Skeletal muscle cell (primary cell): ENCODE data around the gene PPP2R1A.

Experiments
- DNase-seq: peaks from one replicate; pipeline ENCODE4 v3.0.0-alpha.2; 2010; ENCODE audit warnings: low read depth
- H3K4me3 ChIP-seq: 2 replicates; pipeline ENCODE4 v1.5.1; 2011; ENCODE audit warnings: low read depth, mild to moderate bottlenecking, control low read depth, low read length, moderate library complexity

PPP2R1A gene

DNA sequence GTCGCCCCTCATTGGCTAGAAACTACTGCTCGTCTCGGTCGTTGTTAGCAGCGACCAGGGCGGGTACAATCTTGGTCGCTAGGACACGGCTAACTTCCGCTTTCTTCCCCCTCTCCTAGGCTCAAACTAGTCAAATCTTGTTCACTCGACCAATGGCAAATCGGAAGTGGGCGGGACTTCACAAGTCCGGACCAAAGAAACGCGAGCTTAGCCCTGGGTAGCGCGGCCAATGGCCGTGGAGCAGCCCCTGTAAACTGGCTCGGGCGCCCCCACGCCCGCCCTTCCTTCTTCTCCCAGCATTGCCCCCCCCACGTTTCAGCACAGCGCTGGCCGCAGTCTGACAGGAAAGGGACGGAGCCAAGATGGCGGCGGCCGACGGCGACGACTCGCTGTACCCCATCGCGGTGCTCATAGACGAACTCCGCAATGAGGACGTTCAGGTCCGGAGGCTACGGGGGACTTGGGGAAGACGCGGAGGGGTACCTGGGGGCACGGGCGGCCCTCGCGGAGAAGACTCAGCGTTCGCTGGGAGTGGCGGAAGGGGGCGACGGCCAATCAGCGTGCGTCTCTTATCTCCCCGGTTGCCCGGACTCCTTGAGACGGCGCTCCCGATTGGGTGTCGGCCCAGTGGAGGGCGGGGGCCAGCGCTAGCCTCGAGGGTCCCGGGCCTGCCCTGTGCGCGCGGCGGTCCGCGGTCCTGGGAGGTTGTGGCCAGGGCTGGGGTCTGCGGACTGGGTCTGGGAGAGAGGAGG lies at the start of gene PPP2R1A:
TSS of gene PPP2R1A (plus strand) at position 318 of the 752 bp plus-strand sequence. CDS start at position 363, 45 bp downstream.
- DNase-seq, result peak; percentile 100
- H3K4me3 ChIP-seq, result peak within 1 kb of the TSS; percentile 76

DNA sequence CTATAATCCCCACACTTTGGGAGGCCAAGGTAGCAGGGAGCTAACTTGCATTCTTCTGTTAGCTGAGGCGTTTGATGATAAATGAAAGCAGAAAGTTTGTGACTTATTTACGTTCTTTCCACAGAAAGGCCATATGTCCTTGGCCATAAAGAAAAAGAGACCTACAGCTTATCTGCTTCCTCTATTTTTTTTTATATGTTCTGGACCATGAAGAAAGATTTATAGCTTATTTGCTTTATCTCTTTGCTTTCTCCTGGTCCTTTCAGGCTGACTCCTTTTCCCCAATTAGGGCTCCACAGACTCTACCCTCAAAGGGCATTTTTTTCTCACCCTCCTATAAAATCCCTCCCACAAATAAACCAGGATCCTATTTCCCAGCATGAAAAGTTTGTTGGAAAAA lies 48.6 kb upstream of the PPP2R1A start:
- DNase-seq, result no peak
- no peak overlapping the region for H3K4me3 ChIP-seq

DNA sequence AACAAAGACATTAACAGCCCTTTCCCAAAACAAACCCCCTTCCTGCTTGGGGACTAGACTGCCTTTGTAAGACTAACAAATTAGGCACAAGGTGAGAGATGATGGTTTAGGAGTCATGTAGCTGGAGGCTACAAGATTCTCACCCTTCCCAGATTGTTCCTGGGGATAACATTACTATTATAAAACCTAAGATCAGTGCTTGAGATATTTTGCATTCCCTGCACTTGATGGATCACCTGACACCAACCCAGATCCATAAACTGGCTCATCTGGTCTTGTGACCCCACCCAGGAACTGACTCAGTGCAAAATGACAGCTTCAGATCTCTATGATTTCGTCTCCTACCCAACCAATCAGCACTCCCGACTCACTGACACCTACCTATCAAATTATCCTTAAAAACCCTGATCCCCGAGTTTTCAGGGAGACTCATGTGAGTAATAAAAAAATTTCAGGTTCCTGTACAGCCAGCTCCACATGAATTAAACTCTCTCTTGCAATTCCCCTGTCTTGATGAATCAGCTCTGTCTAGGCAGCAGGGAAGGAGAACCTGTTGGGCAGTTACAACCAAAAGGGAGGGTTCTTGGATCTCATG lies 47.8 kb upstream of the PPP2R1A start:
- DNase-seq, result no peak
- no peak overlapping the region for H3K4me3 ChIP-seq

DNA sequence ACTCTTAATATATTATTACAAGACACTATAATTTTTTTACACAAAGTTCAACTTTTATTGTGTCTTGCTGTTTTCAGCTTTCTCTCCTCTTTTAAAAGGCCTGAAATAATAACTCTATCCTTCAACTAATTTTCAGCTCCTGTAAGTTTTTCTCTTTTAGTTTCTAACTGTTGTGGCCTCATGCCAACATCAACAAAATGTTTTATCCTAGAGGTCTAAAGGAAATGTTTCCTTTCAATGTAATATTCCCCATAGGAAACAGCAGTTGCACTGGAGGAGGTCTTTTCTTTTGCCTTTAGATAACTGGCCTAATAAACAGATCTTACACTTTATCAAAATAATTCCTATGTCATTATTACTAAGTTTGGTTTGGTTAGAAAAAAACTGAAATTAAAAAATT lies 41.6 kb upstream of the PPP2R1A start:
- H3K4me3 ChIP-seq, result no peak overlapping the region
- DNase-seq, result no peak

DNA sequence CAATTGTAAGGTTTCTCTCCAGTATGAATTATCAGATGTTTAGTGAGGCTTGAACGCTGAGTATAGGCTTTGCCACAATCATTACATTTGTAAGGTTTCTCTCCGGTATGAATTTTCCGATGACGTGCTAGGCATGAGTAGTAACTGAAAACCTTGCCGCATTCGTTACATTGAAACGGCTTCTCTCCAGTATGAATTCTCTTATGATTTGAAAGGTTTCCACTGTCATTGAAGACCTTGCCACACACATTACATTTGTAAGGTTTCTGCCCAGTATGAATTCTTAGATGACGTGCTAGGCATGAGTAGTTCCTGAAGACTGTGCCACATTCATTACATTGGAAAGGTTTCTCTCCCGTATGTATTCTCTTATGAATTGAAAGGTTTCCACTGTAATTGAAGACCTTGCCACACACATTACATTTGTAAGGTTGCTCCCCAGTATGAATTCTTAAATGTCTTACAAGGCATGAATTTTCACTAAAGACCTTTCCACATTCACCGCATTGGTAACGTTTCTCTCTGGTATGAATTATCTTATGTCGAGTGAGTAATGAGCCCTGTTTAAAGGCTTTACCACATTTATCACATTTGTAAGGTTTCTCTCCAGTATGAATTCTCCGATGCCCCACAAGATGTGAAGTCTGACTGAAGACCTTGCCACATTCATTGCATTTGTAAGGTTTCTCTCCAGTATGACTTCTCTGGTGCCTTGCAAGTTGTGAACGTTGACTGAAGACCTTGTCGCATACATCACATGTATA lies 34.1 kb upstream of the PPP2R1A start:
- DNase-seq, result no peak
- no peak overlapping the region for H3K4me3 ChIP-seq

DNA sequence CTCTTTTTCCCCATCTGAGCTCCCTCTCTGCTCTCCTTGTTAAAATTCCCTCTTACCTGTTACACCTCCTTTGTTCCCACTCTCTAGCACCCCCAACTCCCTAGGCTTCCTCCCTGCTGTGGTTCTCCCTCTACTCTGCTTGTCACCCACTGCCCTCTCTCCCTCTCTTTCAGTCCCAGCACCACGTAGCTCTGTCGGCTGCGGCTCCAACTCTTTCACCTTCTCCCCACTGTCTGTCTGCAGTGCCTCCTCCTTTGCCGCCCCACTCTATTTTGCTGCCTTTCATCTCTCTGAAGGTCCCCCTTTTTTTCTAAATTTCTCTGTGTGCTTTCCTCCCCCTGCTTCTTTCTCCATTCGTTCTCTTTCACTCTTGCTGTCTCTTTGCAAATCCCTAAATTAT lies 19.5 kb upstream of the PPP2R1A start:
- no peak for DNase-seq
- peak overlapping the region; percentile 71 for H3K4me3 ChIP-seq

DNA sequence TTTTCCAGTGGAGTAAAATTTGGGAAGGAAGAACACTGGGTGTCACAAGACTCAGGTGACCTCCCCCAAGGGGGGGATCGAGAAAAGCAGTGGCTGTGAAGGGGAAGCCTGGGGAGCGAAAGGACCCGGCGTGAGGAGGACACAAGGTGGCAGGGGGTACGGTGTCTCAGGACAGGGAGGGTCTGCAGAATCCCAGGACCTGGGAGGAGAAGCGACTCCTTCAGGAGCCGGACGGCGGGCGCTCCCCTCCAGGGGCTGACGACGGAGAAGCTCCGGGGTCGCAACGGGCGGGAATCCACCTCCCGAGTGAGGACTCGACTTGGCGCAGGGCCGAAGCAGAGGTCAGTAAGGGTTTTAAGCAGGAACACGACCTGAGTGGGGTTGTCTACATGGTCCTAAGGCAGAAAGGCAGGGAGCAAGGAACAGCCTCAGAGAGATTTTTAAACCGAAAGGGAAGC lies 19.0 kb upstream of the PPP2R1A start:
- DNase-seq, result no peak
- peak overlapping the region; percentile 71 for H3K4me3 ChIP-seq

DNA sequence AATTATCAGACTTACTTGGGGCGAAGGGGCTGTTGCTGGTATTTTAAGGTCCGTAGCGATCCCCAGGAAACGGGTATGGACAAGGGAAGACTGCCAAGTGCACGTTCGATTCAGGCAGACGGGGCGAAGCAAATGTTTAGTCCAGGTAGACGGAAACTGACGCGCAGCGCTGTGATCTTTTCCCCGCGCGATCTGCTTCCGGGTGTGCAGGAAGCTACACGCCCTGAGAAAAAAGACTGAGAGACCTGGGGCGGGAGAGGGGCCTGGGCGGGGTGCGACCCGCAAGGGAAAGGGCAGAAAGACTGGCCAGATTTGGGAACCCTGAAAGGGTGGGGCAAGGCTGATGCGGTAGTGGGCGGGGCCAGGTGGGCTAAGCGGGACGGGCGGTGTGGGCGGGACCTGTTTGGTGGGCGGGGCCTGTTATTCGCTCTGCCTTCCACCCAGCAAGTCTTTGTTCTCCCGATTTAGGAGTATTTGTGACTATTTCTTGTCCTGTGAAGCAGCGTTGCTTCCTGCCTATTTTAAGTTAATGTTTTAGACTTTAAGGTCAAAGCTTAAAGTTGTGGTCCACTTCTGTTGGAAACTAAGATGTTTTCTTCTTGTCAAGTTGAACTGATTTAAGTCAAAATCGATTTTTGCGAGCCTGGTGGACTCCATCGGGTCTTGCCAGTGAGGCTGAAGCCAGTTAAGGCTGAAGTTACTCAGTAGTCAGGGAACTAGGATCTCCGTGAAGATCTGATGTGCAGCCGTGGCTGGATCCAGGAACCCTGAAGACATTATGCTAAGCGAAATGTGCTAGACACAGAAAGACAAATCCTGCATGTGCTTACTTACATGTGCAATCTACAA lies 18.3 kb upstream of the PPP2R1A start, which contains the start of gene ZNF836:
TSS of gene ZNF836 (minus strand) at position 301 of the 849 bp plus-strand sequence. CDS start 3,549 bp downstream, outside the sequence.
- peak; percentile 29 for DNase-seq
- peak within 1 kb of the TSS; percentile 71 for H3K4me3 ChIP-seq

DNA sequence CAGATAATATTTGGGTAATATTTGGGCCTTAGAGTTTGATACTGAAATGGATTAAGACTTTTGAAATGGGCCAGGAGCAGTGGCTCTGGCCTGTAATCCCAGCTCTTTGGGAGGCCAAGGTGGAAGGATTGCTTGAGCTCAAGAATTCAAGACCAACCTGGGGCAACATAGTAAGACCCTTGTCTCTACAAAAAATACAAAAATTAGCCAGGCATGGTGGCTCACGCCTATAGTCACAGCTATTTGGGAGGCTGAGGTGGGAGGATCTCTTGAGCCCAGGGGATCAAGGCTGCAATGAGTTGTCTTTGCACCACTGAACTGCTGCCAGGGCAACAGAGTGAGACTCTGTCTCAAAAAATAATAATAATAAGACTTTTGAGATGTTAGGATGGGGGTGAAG lies 17.5 kb upstream of the PPP2R1A start:
- no peak for DNase-seq
- H3K4me3 ChIP-seq, result no peak overlapping the region

DNA sequence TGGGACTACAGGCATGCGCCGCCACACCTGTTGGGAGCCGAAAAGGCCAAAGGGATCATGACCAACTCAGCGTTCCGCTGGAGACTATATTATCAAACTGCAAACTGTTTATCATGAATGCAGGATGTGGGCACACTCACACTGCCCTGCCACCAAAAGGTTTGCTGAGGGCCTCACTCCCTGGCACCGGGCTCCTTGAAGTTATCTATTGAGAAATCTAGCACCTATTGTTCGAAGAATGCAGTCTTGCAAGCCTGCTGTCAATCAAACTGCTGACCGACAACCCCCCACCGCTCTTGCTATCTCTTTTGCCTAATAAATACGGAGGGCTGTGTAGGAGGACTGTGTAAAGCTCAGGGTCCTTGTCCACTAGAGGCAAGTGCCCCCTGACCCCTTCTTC lies 13.3 kb upstream of the PPP2R1A start:
- no peak for DNase-seq
- H3K4me3 ChIP-seq, result no peak overlapping the region

DNA sequence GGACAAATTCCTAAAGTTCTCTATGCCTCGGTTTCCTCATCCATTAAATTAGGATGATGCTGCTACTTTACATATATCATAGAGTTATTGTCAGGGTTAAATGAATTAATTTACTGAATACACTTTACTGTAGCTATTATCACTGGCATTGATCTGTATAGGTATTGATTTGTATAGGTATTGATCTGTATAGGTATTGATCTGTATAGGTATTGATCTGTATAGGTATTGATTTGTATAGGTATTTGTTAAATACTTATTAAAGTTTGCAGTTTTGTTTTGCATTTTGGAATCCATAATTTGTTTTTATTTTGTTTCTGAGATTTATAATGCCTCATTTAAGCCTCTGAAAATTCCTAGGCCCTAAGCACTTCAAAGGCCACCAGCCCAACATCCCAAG lies 2.4 kb upstream of the PPP2R1A start:
- no peak for DNase-seq

DNA sequence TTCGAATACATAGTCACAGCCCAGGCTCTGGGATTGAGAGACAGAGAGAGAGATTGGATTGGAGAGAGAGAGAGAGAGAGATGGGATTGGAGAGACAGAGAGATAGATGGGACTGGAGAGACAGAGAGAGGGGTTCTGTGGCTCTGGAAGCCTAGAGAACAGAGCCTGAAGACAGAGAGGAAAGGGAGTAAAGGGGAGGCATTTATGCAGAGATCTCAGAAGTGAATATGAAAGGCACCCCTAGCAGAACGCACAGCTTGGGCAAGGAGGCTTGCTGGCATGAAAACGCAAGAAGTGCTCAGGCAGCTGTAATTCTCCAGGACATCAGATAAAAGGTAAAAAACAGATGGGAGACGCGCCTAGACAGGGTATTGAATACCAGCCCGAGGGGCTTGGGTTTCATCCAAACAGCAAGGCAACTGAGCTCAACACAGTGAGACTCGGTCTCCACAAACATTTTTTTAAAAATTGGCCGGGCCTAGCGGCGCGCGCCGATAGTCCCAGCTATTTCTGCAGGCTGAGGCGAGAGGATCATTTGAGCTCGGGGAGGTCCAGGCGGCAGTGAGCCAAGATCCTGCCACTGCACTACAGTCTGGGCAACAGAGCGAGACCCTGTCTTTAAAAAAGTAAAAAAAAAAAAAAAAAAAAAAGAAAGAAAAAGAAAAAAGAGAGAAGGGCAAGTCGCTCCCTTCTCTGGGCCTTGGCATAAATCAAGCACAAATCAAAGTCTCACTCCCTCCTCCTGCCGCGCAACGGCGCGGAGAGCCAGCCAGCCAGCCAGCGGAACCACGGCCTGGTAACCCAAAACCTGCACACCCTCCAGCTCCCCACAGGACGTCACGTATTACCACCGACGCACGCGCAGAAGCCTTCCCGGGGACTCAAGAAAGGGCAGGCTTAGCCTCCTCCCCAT lies 774 bp upstream of the PPP2R1A start:
- DNase-seq, result no peak
- H3K4me3 ChIP-seq, result peak overlapping the region; percentile 46

More for the DNA sequence above, 2.4 kb upstream of the PPP2R1A start:
- no peak overlapping the region for H3K4me3 ChIP-seq

DNA sequence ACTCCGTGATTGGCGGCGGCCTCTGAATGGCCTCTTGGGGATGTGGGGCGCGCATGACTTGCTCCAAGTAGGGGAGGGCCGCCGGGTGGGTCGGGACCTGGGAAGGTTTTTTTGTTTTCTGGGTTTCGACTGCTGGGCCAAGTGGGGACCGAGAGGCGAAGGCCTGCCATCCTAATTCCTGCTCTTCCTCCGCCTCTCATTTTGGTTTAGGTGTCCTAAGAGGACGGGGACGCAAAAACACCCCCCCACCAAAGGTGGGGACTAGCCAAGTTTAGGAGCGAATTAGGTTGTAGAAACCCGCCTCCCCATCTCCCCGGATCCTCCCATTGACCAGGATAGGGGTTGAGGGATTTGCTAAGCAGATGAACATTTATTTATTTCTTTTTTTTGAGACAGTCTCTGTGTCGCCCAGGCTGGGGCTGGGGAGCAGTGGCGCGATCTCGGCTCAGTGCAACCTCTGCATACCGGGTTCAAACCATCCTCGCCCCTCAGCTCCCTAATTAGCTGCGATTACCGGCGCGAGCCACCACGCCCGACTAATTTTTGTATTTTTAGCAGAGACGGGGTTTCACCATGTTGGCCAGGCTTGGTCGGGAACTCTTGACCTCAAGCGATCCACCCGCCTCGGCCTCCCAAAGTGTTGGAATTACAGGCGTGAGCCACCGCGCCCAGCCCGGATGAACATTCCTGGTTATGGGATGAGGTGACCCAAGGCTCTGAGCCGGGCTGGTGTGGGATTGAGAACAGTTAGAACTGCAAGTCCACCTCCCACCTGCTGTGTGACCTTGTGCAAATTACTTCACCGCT lies 838 bp downstream of the PPP2R1A start:
- H3K4me3 ChIP-seq, result peak overlapping the region; percentile 76
- peak; percentile 7 for DNase-seq

DNA sequence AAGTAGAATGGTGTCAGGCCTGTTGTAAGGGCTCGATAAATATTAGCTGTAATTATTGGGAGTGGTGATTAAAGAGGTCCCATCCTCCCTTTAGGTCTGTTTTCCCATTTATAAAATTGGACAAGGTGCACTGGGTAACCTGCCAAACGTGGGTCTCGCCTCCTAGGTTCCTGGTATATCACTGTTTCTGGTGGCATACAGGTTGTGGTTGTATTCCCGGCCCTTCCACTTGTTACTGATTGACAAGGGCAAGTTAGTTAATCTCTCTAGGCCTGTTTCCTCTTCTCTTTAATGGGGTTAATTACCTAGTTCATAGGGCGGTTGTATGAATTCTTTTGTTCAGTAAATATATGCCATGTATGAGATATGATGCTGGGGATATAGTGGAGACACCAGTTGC lies 1.5 kb downstream of the PPP2R1A start:
- peak overlapping the region; percentile 76 for H3K4me3 ChIP-seq
- DNase-seq, result no peak

DNA sequence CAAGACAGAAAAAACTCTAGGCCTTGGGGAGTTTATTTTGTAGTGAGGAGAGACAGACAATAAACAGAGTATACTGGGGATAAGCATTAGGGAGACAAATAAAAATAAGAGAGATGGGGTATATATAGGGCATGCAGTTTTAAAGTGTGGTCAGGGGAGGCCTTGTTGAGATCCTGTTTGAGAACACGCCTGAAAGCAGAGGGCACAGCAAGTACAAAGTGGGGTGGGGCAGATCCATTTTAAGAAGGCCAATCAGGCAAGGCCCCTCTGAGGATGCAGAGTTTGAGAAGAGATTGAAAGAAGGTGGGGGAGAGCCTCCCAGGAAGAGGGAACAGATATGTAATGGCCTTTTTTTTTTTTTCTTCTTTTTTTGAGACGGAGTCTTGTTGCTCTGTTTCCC lies 2.1 kb downstream of the PPP2R1A start:
- peak overlapping the region; percentile 76 for H3K4me3 ChIP-seq
- no peak for DNase-seq

DNA sequence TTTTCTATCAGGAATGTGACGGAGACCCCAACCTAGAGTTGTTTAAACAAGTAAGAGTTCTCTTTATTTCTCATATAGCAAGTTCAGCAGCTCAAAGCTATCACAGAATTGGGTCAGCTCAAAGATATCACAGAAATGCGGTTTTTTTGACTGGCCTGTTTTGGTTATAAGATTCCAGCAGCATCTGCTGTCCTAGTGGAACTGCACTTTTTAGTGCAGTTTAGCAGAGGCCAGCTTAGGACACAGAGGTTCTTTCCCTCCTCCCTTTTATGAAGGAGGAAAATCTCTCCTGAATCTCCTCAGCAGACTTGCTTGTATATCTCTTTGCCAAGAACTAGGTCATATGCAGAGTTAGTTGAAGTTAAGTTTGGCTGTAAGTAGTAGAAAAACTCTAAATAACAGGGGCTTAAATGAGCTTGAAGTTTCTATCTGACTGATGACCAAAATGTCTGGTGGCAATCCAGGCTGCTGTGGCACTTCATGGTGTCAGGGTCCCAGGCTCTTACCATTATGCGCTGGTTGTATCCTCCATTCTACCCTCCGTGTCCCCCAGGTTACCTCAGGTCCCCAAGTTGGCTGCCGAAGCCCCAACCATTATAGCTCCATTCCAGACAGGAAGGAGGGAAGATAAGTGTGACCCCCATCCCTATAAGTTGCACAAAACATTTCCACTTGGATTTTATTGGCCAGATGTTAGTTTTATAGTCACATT lies 6.6 kb downstream of the PPP2R1A start:
- H3K4me3 ChIP-seq, result no peak overlapping the region
- no peak for DNase-seq

DNA sequence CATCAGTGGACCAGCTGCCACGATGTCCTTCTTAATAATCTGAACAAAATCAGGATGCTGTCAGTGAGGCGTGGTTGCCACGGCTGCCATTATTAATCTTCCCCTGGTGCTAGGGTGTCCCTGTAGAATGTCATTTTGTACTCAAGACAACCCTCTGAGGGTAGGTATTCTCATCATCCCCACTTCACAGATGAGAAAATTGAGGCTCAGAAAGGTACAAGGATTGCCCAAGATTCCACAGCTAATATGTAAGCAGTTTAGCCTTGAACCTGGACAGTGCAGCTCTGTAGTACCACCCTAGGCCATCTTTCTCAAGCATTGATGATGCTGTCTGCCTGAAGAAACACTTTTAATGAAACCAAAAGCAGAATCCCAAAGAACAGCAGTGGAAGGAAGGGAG lies 8.1 kb downstream of the PPP2R1A start:
- H3K4me3 ChIP-seq, result no peak overlapping the region
- DNase-seq, result no peak
